Measurements from ENCODE around the gene EXO1.
"Not testable (repeated sequence)": the region's sequence is repeated elsewhere in the genome, so short reads cannot be mapped to it uniquely, and the experiment has no call there.

The EXO1 gene

GRCh38 chr1:241836941-241837340, 11.1 kb upstream of the EXO1 start:
- no peak for DNase-seq (ENCODE audit: low read depth in 3 of 3)

GRCh38 chr1:241837416-241837815, 10.6 kb upstream of the EXO1 start:
- DNase-seq (ENCODE audit: low read depth in 3 of 3) = no peak

GRCh38 chr1:241837901-241838300, 10.1 kb upstream of the EXO1 start:
- no peak for DNase-seq (ENCODE audit: low read depth in 3 of 3)

- DNase-seq (ENCODE audit: low read depth in 3 of 3) = no peak
Observed at GRCh38 chr1:241838897-241839296, 9.1 kb upstream of the EXO1 start.

- DNase-seq (ENCODE audit: low read depth in 3 of 3) = no peak
Observed at GRCh38 chr1:241839369-241839979, 8.5 kb upstream of the EXO1 start.

GRCh38 chr1:241840164-241840563, 7.8 kb upstream of the EXO1 start:
- DNase-seq (ENCODE audit: low read depth in 3 of 3) = no peak

- no peak for DNase-seq (ENCODE audit: low read depth in 3 of 3)
Observed at GRCh38 chr1:241841691-241842090, 6.3 kb upstream of the EXO1 start.

- DNase-seq (ENCODE audit: low read depth in 3 of 3) = no peak
Observed at GRCh38 chr1:241842565-241842964, 5.4 kb upstream of the EXO1 start.

- DNase-seq (ENCODE audit: low read depth in 3 of 3) = no peak
Observed at GRCh38 chr1:241844593-241844992, 3.4 kb upstream of the EXO1 start.

- no peak for DNase-seq (ENCODE audit: low read depth in 3 of 3)
Observed at GRCh38 chr1:241846375-241846774, 1.6 kb upstream of the EXO1 start.

GRCh38 chr1:241846862-241847539, 1.0 kb upstream of the EXO1 start:
- no peak for DNase-seq (ENCODE audit: low read depth in 3 of 3)

- DNase-seq (ENCODE audit: low read depth in 3 of 3) = no peak
Observed at GRCh38 chr1:241847540-241847795, 536 bp upstream of the EXO1 start.

GRCh38 chr1:241848686-241849344, 811 bp downstream of the EXO1 start:
- no peak for DNase-seq (ENCODE audit: low read depth in 3 of 3)

- DNase-seq (ENCODE audit: low read depth in 3 of 3) = no peak
Observed at GRCh38 chr1:241849345-241849695, 1.3 kb downstream of the EXO1 start.

- DNase-seq (ENCODE audit: low read depth in 3 of 3) = not testable (repeated sequence)
Observed at GRCh38 chr1:241855545-241856140, 7.6 kb downstream of the EXO1 start.

GRCh38 chr1:241857131-241857530, 9.1 kb downstream of the EXO1 start:
- no peak for DNase-seq (ENCODE audit: low read depth in 3 of 3)

- no peak for DNase-seq (ENCODE audit: low read depth in 3 of 3)
Observed at GRCh38 chr1:241860922-241861321, 12.9 kb downstream of the EXO1 start.

- DNase-seq (ENCODE audit: low read depth in 3 of 3) = no peak
Observed at GRCh38 chr1:241869022-241869421, 21.0 kb downstream of the EXO1 start.

- no peak for DNase-seq (ENCODE audit: low read depth in 3 of 3)
Observed at GRCh38 chr1:241870336-241870735, 22.3 kb downstream of the EXO1 start.

- no peak for DNase-seq (ENCODE audit: low read depth in 3 of 3)
Observed at GRCh38 chr1:241870746-241871430, 22.9 kb downstream of the EXO1 start.

- DNase-seq (ENCODE audit: low read depth in 3 of 3) = no peak
Observed at GRCh38 chr1:241881440-241881839, 33.4 kb downstream of the EXO1 start.

GRCh38 chr1:241883159-241883558, 35.2 kb downstream of the EXO1 start:
- DNase-seq (ENCODE audit: low read depth in 3 of 3) = no peak

GRCh38 chr1:241888232-241888631, 40.2 kb downstream of the EXO1 start:
- DNase-seq (ENCODE audit: low read depth in 3 of 3) = no peak
